HAP-1 (cell line): ENCODE results near the gene DEDD.

Experiments used
- DNase-seq, 2 experiments: peaks; one replicate each; pipeline ENCODE4 v3.0.0-alpha.2; 2016 to 2020; ENCODE audit warnings: low spot score in 2 of 2
- H3K27me3 ChIP-seq: fragments of 250-450 bp; sonication (Bioruptor Pico); 2 replicates; pipeline ENCODE4 v1.5.1; 2020; ENCODE audit warnings: low read depth, mild to moderate bottlenecking, moderate library complexity
- H3K36me3 ChIP-seq: fragments of 250-450 bp; sonication (Bioruptor Pico); replicated peaks from 2 replicates; pipeline ENCODE4 v1.5.1; 2020; ENCODE audit warnings: mild to moderate bottlenecking
- H3K4me1 ChIP-seq: fragments of 250-450 bp; sonication (Bioruptor Pico); 2 replicates; pipeline ENCODE4 v1.5.1; 2020; ENCODE audit warnings: mild to moderate bottlenecking
- H3K4me3 ChIP-seq: fragments of 250-450 bp; sonication (Bioruptor Pico); 2 replicates; pipeline ENCODE4 v1.5.1; 2020; ENCODE audit warnings: mild to moderate bottlenecking, moderate library complexity
- H3K9me3 ChIP-seq: fragments of 250-450 bp; sonication (Bioruptor Pico); 2 replicates; pipeline ENCODE4 v1.5.1; 2020; ENCODE audit warnings: mild to moderate bottlenecking, moderate library complexity
- in situ Hi-C: fragments of 300-500 bp; cut with MboI; formaldehyde crosslinking; loops from 3 replicates; pipeline ENCODE4 v1.14.3; 2020; ENCODE audit warnings: low sequenced_read_pairs, inconsistent platforms, mixed read lengths

The DEDD gene, protein sequence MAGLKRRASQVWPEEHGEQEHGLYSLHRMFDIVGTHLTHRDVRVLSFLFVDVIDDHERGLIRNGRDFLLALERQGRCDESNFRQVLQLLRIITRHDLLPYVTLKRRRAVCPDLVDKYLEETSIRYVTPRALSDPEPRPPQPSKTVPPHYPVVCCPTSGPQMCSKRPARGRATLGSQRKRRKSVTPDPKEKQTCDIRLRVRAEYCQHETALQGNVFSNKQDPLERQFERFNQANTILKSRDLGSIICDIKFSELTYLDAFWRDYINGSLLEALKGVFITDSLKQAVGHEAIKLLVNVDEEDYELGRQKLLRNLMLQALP

DNA sequence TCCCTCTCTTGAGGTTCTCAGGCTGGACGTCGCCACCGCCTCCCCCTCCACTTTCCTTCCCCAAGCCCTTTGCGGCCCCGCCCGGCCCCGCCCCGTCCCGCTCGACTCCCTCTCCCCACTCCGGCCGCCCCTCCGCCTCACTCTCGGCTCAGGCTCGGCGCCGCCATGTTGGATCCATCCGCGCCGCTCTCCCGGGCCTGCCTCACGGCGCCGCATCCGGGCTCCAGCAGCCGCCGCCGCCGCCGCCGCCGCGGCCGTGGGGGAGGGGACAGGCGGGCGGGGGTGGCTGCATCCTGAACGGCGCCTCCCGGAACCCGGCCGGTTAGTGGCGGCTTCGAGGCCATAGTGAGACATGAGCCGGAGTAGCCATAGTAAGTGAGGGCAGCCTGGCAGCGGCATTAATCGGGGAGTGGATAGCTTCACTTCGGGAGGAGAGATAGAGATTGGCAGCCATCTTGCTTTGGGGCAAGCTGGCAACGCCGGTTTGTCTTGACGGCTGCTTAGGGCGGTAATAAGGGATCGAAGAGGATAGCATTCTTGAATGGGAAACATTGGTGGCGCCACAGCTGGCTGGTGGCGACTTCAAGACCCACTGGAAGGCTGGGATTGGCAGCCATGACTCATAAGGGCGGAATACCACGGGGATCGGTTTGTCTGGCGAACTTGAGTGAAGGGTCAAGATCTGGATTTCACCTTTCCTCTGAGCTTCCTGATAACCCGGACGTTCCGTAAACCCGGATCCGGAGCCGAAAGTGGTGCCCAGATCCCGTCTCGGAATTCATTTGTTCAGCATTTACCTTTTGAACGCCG lies at the start of gene DEDD:
DEDD (minus strand) TSS at position 258 of the 810 bp plus-strand sequence. CDS start 8,205 bp downstream, outside the sequence.
- Histone ChIP-seq H3K27me3 (no peaks in the 10 kb centered on the region), H3K36me3 (peaks cover 19% of the 10 kb centered on the region), H3K4me1 (peaks cover 17% of the 10 kb centered on the region), H3K4me3 (peak within 1 kb of the TSS; percentile 45), H3K9me3 (no peaks in the 10 kb centered on the region)
- in situ Hi-C loops: no loop called here
- DNase-seq: peak; percentile 95 to 99

DNA sequence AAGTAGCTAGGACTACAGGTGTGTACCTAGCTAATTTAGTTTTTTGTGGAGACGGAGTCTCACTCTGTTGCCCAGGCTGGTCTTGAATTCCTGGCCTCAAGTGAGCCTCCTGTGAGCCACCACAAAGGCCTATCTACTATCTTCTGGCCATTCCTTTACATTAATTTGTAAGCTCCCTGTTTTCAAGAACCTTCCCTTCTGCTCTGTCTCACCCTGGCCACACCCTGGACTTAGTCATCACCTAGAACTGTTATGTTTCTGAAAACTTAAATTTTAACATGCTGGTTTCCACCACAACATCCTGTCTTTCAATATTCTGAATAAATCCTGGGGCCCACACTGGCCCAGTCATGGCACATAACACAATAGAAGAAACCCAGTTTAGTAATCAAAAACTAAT lies 49.7 kb upstream of the DEDD start:
- Histone ChIP-seq H3K27me3 (0 out of 2 replicates have a peak, but pooled peaks cover 3% of the 10 kb centered on the region), H3K9me3 (no peaks in the 10 kb centered on the region), H3K36me3 (no peaks in the 10 kb centered on the region), H3K4me3 (no peak overlapping the region), H3K4me1 (peaks cover 8% of the 10 kb centered on the region)
- no peak for DNase-seq
- in situ Hi-C loops: loop anchor here (25.0 kb wide), 1 partner anchor 555 kb away; the partner anchor contains the start of gene DUSP12

DNA sequence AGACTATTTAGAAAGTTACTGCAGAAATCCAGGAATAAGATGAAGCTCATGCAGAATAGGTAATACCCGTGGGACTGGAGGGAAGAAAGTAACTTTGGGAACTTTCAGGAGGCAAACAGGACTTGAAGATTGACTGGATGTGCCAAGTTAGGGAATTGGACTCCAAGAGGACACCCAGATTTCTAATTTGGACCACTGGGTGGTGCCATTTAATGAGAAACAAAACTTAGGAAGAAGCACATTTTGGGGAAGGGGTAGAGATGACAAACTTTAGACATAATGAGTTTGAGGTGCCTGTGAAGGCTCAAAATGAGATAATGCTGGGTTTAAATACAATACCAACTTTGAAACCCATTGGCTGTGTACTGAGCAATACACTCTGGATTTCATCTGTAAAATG lies 48.2 kb upstream of the DEDD start:
- H3K4me3 ChIP-seq: no peak overlapping the region
- in situ Hi-C loops: loop anchor here (25.0 kb wide), 1 partner anchor 557 kb away; the partner anchor contains the start of gene DUSP12
- H3K9me3 ChIP-seq: no peaks in the 10 kb centered on the region
- 0 out of 2 replicates have a peak, but pooled peaks cover 3% of the 10 kb centered on the region for H3K27me3 ChIP-seq
- H3K4me1 ChIP-seq: peaks cover 14% of the 10 kb centered on the region
- no peak for DNase-seq
- no peaks in the 10 kb centered on the region for H3K36me3 ChIP-seq

DNA sequence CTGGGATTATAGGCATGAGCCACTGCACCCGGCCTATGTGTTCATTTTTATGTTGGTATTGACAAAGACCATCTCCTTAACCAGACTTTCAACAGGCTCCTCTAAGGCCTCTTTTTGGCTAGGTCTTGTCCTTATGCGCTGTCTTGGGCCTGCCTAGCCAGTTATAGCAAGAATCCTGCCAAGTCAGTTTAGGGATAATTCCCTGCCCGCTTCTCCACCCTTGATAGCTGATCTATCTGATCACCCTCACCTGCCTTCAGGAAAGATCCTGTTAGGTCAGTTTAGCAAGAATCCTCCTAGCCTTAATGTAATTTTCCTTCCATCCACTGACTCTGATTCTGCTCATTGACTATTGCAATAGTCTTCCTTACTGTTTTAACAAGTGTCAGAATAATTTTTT lies 47.2 kb upstream of the DEDD start:
- no peak for DNase-seq
- Histone ChIP-seq H3K9me3 (no peaks in the 10 kb centered on the region), H3K36me3 (peaks cover 2% of the 10 kb centered on the region; the same call in 1 of the 2 replicates), H3K4me3 (no peak overlapping the region), H3K27me3 (0 out of 2 replicates have a peak, but pooled peaks cover 3% of the 10 kb centered on the region), H3K4me1 (peaks cover 14% of the 10 kb centered on the region)
- in situ Hi-C loops: loop anchor here (25.0 kb wide), 1 partner anchor 558 kb away; the partner anchor contains the start of gene DUSP12

DNA sequence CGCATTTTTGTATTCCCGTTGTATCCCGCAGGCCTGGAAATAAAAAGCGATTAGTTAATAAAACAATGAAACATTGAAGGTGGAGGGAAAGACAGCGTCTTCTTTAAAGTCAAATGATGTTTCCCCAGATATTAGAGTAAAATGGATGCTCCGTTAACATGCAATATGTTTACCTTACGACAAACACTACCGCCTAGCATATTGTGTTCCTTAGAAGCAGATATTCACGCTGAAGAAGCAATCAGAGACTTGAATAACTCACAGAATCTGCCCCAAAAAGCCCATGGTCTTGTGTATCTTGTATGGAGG lies 45.4 kb upstream of the DEDD start:
- peaks cover 14% of the 10 kb centered on the region for H3K4me1 ChIP-seq
- no peaks in the 10 kb centered on the region for H3K27me3 ChIP-seq
- in situ Hi-C loops: loop anchor here (25.0 kb wide), 1 partner anchor 559 kb away; the partner anchor contains the start of gene DUSP12
- no peak for DNase-seq
- H3K9me3 ChIP-seq: no peaks in the 10 kb centered on the region
- no peak overlapping the region; the same call in 1 of the 2 replicates for H3K4me3 ChIP-seq
- peaks cover 17% of the 10 kb centered on the region for H3K36me3 ChIP-seq

DNA sequence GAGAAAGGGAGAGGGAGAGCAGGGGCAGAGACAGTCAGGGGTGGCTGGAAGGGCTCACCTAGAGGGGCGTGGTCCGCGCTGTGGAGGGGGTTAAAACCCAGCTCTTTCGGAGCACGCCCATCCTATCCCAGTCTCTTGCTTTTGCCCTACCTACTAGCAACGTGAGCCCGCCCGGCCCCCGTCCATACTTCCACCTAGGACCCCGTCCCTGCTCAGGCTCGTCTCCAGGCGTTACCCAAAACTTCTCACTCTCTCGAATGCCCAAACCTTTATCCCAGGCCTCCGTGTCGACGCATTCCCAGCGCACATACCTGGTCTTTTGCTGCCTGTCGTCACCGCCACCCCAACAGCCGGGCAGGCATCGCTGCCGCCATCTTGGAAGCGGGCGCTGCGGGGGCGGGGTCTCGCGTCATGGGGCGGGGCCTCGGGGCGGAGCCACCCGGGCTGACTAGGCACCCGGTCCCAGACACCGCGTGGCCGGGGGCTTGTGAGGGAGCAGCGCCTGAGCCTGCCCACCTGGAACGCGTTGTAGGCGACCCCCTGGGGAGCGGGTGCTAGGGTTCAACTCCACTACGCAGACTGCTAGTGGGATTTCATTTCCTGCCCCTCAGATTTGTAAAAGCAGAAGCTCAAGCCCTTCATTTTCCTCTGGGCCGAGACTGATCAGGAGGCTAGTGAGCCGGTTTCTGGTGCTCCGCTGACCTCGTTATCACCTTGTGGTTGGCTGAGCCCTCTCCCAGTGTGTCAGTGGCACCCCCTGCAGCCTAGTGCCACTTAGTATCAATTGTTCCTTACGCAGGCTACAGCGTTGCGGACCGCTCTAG lies 44.9 kb upstream of the DEDD start, which contains the start of gene B4GALT3:
B4GALT3 (minus strand) TSS at position 396 of the 824 bp plus-strand sequence. CDS start 1,447 bp downstream, outside the sequence.
- no peaks in the 10 kb centered on the region for H3K27me3 ChIP-seq
- H3K4me3 ChIP-seq: peak within 1 kb of the TSS; percentile 76
- no peaks in the 10 kb centered on the region for H3K9me3 ChIP-seq
- peak; percentile 56 to 95 for DNase-seq
- peaks cover 14% of the 10 kb centered on the region for H3K4me1 ChIP-seq
- in situ Hi-C loops: loop anchor here (25.0 kb wide), 1 partner anchor 560 kb away; the partner anchor contains the start of gene DUSP12
- peaks cover 20% of the 10 kb centered on the region for H3K36me3 ChIP-seq

DNA sequence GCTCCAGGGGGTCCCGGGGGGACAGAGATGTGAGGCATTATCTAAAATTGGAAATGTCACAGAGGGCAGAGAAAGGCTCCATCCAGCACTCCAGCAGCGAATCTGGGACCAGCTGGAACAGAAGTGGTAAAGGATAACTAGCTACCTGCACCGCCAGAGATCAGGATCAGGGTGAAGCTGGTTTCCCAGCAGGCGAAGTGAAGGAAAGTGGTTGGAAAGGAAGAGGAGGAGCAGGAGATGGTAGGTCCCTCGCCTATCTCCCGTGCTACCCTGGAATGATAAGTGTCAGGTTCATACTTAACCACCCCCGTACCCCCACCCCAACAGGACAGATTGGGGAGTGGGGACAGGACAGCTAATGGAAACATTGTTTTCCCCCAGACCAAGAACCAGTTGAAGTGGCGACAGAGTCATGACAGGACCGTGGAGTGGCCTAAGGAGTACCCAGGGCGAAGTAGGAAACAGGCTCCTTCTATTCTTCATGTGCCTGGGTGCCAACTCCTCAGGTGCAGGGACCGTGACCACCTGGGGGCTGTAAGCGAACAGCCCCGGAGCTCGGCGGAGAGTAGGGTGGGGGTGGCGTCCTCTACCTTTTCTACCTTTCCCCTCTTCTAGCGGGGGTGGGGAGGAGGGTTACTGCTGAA lies 44.1 kb upstream of the DEDD start:
- in situ Hi-C loops: loop anchor here (25.0 kb wide), 1 partner anchor 561 kb away; the partner anchor contains the start of gene DUSP12
- Histone ChIP-seq H3K27me3 (no peaks in the 10 kb centered on the region), H3K4me1 (peaks cover 14% of the 10 kb centered on the region), H3K4me3 (peak overlapping the region; percentile 76), H3K36me3 (peaks cover 26% of the 10 kb centered on the region), H3K9me3 (no peaks in the 10 kb centered on the region)
- DNase-seq: no peak

DNA sequence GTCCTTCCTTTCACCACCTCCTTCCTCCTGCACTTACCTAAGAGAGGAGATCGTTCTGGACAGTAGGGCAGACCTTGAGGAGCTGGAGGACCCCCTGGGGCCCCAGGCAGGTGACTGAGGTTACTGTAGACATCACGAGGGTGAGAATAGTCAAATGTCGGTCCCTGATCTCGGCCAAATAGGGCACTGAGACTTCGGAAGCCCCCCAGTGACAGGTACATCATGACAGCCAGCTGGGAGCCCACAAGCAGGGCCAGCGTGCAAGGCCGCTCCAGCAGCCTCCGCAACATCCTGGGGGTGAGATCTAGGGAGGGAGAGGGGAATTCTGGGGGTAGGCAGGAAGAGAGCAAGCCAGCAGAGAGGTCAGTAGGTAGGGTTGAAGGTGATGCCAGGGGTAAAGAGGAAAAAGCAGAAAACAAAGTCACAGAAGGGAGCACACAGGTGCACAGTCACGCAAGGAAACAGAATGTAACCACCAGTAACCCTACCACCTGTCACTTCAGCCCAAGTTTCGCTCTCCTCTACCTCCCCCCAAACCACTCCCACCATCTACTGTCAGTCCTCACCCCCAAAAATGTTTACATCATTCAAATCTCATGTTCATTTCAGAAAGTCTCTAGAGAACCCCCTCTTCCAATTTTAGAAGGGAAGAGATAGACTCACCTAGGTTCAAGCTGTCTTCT lies 43.4 kb upstream of the DEDD start:
- H3K9me3 ChIP-seq: no peaks in the 10 kb centered on the region
- in situ Hi-C loops: loop anchor here (25.0 kb wide), 1 partner anchor 561 kb away; the partner anchor contains the start of gene DUSP12
- peaks cover 32% of the 10 kb centered on the region for H3K36me3 ChIP-seq
- H3K4me1 ChIP-seq: peaks cover 14% of the 10 kb centered on the region
- H3K4me3 ChIP-seq: peak overlapping the region; percentile 76; the same call in 1 of the 2 replicates
- no peaks in the 10 kb centered on the region for H3K27me3 ChIP-seq
- no peak for DNase-seq

DNA sequence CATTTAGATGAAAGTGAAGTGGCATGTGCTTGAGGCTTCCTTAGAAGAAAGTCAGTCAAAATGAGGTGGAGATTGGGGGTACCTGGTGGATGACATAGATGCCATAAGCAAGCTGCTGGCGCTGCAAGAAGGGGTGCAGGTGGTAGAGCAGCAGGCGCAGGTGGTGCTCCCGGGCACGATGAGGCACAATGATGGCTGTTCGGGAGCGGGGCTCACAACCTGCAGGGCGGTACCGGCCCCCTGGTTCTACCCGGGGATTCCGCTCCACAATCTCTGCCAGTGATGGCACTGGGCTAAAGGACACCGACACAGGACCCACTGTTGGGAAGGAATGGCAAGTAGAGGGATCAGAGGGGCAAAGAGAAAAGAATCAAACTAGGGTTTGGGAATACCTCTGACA lies 42.4 kb upstream of the DEDD start:
- DNase-seq: no peak
- Histone ChIP-seq H3K4me1 (peaks cover 14% of the 10 kb centered on the region), H3K36me3 (peaks cover 39% of the 10 kb centered on the region), H3K4me3 (no peak overlapping the region), H3K27me3 (no peaks in the 10 kb centered on the region), H3K9me3 (no peaks in the 10 kb centered on the region)
- in situ Hi-C loops: loop anchor here (25.0 kb wide), 1 partner anchor 562 kb away; the partner anchor contains the start of gene DUSP12

DNA sequence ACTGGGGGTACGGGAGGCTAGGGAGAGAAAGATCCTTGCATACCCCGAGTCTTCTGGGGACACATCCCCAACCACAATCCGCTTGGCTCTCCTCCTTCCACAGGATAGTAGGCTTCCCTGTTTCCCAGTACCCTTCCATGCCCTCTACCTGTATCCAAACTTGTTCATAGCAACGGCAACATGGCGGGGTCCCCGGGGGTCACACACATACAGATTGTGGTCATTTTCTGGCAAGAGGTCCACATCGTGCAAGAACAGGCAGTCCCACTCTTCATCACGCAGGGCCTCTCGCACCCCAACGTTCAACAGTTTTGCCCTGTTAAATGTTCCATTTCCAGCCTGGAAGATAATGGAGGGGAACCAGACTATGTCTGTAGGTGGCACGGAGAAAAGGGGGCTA lies 41.2 kb upstream of the DEDD start:
- Histone ChIP-seq H3K9me3 (no peaks in the 10 kb centered on the region), H3K36me3 (peaks cover 50% of the 10 kb centered on the region), H3K27me3 (no peaks in the 10 kb centered on the region), H3K4me3 (no peak overlapping the region), H3K4me1 (peaks cover 14% of the 10 kb centered on the region)
- in situ Hi-C loops: no loop called here
- no peak for DNase-seq

DNA sequence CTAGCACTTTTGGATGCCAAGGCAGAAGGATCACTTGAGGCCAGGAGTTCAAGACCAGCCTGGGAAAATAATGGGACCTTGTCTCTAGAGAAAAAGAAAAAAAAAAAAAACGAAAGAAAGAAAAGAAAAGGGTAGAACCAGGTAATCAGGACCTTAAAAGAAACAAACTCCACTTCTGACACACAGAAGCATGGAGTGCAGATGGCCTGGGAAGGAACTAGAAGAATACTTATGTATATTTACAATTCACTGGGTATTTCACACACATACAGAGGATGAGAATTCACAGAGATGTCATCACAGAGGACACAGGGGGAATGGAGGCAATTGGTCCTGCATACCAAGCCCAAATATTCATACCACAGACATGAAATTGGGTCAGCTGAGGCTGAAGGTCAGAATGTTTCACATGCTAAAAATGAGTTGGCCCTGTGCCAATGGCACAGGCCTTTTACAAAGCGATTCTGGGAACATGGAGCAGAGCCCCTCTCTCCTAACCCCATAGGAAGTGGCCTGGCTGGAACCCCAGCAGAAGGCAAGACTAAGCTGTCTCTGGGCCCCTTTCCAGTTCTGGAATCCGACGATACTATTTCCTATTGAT lies 40.4 kb upstream of the DEDD start:
- H3K4me1 ChIP-seq: peaks cover 11% of the 10 kb centered on the region
- in situ Hi-C loops: no loop called here
- H3K36me3 ChIP-seq: peaks cover 52% of the 10 kb centered on the region
- no peak overlapping the region for H3K4me3 ChIP-seq
- no peak for DNase-seq
- H3K27me3 ChIP-seq: no peaks in the 10 kb centered on the region
- no peaks in the 10 kb centered on the region for H3K9me3 ChIP-seq

DNA sequence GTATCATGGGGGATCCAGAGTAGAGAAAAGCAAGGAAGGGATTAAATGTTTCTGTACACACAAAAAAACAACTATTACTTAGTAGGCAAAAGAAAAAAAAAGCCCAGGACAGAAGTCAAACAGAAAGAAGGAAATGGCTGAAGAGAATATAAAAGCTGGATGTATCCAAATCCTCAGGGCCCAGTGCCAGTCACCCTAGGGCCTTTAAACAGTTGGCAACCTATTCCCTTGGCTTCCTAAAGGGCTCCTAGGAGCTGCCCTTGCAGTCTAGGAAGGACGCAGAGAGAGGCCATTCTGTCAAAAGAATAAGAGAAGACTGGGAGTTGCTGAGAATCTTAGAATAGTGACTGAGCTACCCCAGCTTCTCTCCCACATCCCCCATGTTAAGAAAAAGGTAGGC lies 39.9 kb upstream of the DEDD start:
- H3K36me3 ChIP-seq: peaks cover 54% of the 10 kb centered on the region
- in situ Hi-C loops: no loop called here

More for the DNA sequence above, 39.9 kb upstream of the DEDD start:
- no peaks in the 10 kb centered on the region for H3K27me3 ChIP-seq
- peaks cover 5% of the 10 kb centered on the region for H3K4me1 ChIP-seq
- no peak for DNase-seq
- H3K9me3 ChIP-seq: no peaks in the 10 kb centered on the region
- H3K4me3 ChIP-seq: no peak overlapping the region
